GM21576 (cell line): ENCODE results near the gene P4HB.
"Not testable (repeated sequence)": the region's sequence is repeated elsewhere in the genome, so short reads cannot be mapped to it uniquely, and the experiment has no call there.

Source experiments
- ATAC-seq: cut with Tn5 transposase; IDR thresholded peaks from one replicate; pipeline ENCODE4 v1.9.1; 2021; ENCODE audit warnings: mild to moderate bottlenecking, moderate library complexity; ENCODE audit not compliant: unreplicated experiment

Gene P4HB

DNA sequence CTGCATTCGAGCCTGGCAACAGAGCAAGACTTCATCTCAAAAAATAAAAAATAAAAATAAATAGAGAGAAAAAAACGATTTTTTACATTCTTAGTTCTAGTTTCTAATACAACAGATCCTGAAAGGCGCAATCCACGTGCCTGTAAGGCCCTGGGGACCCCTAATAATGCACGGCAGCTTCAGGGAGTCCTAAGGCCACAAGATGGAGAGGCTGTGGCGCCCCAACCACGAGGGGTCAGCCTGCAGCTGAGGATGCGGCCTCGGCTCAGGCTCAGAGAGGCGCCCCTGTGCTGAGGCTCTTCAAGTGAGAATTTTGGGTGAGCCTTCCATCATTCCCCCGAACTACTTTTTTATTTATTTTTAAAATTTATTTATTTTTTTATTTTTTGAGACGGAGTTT is 10.9 kb downstream of the P4HB start:
- no peak for ATAC-seq

DNA sequence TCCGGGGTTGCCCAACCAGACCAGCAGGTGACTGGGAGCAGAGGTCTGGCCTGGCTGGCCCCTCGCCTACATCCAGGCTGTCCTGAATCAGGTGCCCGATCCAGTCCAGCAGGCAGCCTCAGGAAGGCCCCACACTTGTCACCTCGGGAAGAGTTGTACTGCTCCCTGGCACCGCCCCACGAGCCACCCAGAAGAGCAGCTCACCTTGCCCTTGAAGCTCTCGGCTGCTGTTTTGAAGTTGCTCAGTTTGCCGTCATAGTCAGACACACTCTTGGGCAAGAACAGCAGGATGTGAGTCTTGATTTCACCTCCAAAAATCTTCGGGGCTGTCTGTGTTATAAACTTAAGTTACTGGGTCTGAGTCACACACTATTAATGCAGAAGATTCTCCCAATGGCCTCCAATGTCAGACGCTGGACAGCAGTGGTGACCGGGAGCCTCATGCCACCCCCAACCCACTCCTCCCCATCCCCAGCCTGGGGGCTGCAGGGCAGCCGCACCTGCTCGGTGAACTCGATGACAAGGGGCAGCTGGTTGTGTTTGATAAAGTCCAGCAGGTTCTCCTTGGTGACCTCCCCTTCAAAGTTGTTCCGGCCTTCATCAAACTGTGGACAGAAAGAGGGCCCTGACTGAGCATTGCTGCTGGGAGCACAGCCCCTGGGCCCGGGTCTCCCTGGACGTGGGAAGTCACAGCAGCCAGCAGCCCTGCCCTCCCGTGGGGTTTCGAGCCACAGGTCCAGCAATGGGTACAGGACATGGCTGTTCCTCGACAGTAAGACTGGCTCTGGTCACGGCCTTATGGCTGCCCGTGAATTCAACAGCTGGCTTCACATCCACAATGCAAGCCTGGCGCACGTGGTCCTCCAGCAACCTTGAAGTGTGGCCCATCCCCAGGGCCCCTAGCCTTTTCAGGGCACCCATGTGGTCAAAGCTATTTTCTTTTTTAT is 13.3 kb downstream of the P4HB start:
- ATAC-seq = no peak

DNA sequence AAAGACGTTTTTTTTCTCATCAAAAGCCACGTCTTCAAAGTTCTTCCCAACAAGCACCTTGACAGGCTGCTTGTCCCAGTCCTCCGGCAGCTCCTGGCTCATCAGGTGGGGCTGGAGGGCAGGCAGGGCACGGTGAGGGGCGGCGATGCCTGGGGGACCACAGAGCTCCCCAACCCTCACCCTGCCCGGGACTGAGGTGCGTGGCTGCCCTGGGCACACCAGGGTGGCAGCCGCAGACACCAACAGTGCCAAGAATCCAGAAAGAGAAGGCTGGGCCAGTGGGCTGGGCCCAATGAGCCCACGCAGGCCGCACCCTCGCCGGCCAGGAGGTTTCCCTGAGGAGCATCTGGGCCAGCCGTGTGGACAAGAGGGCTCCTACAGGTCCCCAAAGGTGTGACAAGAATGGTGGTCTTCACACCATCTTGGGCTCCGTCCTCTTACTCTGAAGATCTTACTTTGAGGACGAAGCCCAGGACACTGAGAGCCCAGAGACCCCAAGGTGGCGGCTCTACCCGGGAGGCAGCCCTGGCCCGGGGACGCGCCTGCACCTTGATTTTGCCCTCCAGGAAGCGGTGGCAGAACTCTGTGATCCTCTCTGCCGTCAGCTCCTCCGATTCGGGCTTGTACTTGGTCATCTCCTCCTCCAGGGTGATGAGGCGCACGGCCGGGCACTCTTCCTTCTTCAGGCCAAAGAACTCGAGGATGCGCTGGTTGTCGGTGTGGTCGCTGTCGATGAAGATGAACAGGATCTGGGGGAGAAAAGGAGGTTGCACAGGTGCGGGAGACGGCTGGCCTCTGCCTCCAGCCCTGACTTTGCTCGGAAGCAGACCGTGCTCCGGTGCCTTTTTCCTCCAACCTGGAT is 14.2 kb downstream of the P4HB start:
- no peak for ATAC-seq

DNA sequence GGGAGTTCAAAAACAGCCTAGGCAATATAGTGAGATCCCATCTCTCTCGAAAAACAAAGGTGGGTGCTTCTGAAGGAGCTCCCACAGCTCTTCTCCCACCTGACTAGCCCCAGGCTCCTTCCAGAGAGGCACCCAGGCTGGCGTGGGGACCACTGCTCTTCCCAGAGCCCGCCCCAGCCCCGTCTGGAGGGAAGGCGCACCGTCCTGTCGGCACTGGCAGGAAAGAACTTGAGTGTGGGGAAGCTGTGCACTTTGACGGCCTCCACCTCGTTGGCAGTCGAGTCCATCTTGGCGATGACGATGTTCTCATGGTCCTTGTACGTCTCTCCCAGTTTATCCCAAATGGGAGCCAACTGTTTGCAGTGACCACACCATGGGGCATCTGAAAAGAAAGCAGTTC is 15.0 kb downstream of the P4HB start:
- no peak for ATAC-seq

DNA sequence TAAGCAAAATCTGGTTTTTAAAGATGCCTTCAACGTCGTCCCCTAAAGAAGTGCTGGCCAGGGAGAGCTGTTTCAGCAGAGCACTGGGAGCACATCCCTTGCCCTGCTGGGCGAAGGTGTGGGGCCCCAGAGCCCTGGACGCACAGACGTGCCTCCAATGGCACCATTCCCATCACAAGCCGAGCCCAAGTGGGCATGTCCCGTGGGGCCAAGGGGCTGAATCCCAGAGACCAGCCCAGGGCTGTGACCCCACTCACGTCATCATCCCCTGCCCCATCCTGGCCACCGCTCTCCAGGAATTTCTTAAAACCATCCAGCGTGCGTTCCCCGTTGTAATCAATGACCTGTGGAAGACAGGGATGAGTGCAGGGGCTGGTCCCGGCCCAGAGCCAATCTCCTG is 15.4 kb downstream of the P4HB start:
- no peak for ATAC-seq

DNA sequence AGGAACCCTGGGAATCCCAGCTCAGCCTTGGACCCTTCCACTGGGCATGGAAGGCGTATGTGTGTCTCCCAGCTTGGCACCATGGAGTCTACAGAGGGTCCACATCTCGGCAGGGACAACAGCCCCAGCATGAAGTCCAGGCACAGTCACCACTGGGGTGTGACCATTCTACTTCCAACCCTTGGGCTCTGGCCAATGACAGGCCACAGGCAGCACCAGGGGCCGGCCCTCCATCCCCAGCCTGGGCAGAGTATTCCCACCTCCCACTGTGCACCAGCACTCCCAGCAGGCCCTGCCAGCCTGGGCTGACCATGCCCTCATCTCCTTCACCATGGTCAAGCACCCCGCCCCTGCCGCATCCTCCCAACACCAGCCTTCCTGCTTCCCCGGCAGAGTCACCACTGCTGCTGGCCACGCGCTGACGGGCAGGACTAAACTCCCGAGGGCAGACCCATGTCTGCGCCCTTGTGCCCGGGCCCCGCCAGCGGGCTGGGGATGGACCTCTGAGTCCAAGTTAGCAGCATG is 15.9 kb downstream of the P4HB start:
- ATAC-seq = no peak

DNA sequence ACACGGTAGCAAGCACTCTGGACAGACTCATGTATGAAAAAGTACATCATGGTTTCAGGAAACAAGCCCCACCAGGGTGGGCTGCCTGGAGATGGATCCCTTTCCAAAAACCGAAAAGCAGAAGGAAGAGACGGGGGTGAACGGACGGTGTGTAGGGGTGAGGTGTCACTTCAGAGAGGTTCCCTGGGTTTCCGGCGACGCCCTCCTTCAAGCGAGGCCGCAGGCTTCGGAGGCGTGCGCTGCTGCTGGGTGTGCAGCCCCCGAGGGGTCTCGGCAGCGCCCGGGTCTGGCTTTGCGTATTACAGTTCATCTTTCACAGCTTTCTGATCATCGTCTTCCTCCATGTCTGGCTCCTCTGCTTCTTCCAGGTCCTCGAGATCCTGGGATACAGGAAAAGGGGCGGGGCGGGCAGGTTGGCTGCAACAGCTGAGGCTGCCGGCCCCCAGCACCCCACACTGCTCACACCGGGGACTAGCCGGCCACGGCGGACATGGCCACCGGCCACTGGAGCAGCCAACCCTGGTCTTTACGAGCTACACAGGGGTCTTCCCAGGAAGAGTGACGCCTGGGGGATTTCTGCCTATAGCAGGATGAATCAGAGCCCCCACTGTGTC is 16.5 kb downstream of the P4HB start:
- no peak for ATAC-seq

DNA sequence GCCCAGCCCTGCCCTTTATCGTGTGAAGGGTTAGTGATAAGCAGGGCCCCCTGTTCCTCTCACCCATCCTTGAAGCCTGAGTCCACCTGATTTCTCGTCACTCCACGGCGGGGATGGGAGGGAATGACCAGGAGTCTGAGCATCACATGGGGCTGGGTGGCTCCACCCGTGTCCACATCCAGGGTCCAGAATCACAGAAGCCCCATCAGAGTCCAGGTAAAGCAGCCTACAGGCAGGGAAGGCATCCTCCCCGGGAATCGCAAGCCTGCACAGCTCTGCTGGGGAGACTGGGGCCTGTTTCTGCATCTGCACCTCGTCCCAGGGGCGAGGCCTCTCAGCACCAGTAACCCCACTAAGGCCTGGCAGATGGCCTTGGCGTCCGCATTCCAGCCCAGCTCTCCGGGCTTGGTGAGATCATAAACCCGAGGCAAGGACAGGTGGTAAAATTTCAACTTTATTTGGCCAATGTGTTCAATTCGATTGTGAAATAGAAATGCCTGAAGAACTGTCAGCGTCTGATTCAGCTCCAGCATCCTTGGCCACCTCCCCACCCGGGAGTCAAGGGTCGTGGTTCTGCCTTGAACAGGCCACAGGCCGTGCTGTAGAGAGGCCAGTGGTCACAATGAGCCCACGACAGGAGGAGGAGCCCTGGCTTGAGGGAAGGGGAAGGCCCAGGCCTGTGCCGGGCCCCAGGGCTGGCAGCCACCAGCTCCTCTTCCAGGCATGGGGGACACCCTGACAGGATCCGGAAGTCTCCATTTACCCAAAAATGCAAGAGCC is 17.4 kb downstream of the P4HB start:
- no peak for ATAC-seq

DNA sequence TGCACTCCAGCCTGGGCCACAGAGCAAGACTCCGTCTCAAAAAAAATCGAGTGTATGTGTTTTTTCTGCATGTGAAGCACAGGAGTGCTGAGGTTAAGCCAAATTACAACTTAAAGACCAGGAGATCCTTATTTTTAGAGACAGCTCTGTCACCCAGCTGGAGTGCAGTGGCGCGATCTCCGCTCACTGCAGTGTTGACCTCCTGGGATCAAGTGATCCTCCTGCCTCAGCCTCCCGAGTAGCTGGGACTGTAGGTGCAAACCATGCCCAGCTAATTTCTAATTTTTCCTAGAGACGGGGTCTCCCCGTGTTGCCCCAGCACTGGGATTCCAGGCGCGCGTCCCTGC is 18.0 kb downstream of the P4HB start:
- no peak for ATAC-seq

DNA sequence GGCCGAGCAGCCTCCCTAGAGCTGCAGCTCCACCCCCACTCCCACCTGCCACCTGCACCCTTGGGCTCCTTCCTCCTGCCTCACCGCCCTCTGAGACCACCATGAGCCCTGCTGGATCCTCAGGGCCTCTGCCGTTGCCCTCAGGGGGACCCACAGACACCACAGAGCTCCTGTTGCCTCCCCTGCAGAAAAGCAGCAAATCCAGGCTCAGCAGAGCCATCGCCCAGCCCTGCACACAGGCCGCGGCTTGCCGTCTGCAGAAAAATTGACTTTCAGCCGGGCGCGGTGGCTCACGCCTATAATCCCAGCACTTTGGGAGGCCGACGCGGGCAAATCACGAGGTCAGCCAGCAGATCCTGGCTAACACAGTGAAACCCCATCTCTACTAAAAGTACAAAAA is 18.5 kb downstream of the P4HB start:
- ATAC-seq = no peak

DNA sequence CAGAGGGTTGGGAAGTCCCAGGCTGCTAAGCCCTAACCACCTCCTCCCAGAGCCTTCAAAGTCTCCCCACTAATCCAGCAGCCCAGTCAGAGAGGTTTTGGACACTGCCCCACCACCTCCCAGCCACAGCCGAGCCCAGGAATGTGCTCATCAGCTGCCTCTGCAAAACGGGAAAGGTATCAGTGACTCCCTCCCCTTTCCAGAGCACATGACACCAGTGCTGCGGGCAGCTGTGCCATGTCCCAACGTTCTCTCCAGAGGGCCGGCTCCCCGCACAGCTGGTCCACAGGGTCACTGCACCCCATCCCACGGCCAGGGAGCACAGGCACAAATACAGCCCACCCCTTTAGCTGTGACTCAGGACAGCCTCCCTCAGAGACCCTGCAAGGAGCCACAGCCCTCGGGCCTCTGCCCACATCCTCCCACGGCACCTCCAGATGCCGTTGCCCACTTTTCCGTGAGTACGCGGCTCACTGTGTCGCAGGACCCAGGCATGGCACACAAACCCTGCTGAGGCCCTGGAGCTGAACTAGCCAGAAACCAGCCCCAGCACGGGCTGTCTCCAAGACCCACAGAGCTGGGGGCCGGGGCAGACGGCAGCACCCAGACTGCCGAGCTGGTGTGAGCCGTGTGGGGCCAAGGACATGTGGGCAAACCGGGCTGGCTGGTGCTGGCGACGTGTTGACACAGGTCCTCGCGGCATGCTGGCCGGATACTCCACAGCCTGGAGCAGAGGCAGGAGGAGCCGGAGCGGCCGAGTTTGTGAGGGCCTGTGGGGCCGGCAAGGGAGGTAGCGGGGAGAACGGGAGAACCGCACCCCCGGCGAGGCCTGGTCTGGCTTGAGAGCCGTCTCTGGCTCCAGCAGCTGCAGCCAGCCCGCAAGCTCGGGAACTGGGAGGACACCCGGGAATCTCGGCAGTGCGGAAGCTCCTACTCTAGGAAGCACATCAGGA is 19.2 kb downstream of the P4HB start:
- ATAC-seq = no peak

DNA sequence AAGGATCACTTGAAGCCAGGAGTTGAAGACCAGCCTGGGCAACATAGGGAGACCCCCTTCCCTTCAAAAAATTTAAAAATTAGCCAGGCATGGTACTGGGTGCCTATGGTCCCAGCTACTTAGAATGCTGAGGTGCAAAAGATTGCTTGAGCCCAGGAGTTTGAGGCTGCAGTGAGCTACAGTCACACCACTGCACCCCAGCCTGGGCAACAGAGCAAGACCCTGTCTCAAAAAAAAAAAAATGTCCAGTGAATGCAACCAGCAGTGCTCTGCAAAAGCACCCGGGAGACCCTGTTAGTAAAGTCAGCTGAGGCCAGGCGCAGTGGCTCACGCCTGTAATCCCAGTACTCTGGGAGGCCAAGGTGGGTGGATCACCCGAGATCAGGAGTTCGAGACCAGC is 20.3 kb downstream of the P4HB start:
- not testable (repeated sequence) for ATAC-seq

DNA sequence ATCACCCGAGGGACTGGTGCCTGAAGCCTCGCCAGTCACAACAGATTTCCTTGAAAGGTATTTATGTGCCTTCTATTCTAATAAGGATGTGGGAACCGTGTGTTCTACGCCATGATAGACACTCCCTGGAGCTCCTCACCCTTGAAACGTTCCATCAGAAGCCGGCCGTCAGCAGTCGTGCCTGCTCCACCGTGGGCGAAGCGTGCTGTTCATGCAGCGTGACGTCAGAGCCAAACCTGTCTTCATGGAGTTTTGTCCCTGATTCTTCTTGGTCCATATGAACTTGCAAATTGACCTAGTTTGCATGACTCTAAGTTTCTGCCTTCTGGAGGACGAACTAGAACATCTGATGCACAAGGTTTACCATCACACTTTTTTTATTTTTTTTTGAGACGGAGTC is 21.0 kb downstream of the P4HB start:
- no peak for ATAC-seq

DNA sequence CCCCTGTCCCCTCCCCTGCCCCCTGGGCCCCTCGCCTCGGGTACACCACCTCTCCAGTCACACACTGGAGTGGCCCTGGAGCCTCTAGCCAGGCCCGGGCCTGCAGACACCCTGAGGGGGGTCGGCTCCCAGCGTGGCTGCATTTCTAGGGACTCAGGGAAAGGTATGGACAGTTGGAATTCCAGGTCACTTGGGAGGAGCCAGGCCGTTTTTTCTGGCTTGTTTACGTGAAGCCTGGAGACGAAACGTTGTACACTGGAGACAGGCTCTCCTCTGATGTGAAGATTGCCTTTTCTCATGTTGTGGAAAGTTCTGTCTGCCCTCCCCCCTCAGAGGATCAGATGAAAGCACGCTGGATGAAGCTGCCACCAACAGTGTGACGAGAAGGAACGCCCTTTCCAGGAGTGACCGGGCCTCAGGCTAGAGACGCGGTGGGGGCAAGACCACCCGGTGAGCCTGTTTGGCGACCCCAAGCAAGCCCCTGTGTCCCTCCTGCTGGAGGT is 21.5 kb downstream of the P4HB start:
- ATAC-seq = no peak

DNA sequence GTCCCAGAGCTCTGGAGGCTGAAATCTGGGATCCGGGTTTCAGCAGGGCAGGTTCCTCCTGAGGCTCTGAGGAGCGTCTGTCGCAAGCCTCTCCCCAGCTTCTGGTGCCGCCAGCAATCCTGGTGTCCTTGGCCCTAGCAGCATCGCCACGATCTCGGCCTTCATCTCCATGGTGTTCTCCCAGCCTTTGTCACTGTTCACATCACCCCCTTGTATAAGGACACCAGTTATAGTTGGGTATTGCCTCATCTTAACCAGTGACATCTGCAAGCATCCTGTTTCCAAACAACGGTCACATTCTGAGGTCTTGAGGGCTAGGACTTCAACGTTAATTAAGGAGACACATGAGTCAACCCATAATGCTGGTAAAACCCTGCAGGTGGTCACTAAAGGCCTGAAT is 22.7 kb downstream of the P4HB start:
- no peak for ATAC-seq

DNA sequence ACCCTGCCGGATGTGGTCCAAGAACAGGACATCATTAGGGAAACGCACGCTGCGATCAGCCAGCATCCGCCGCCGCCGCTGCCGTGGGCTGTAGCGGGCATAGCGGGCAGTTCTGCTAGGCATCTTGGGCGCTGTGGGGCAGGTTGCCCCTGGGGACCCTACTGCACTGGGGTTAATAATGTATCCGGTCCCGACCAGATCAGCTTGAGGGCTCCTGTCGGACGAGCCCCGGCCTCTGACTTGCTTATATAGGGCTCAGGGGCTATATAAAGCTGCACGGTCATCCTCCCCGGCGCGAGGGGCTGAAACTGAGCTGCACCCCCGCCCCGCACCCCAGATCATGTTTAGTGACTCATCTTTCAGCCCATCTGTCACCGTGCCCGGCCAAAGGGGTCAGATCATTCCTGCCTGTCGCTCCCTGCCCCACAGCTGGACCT is 25.5 kb downstream of the P4HB start, which contains the start of gene PPP1R27:
Gene PPP1R27 (minus strand): TSS at position 220 of the 437 bp plus-strand sequence. CDS start 97 bp downstream, at position 123.
- no peak for ATAC-seq

DNA sequence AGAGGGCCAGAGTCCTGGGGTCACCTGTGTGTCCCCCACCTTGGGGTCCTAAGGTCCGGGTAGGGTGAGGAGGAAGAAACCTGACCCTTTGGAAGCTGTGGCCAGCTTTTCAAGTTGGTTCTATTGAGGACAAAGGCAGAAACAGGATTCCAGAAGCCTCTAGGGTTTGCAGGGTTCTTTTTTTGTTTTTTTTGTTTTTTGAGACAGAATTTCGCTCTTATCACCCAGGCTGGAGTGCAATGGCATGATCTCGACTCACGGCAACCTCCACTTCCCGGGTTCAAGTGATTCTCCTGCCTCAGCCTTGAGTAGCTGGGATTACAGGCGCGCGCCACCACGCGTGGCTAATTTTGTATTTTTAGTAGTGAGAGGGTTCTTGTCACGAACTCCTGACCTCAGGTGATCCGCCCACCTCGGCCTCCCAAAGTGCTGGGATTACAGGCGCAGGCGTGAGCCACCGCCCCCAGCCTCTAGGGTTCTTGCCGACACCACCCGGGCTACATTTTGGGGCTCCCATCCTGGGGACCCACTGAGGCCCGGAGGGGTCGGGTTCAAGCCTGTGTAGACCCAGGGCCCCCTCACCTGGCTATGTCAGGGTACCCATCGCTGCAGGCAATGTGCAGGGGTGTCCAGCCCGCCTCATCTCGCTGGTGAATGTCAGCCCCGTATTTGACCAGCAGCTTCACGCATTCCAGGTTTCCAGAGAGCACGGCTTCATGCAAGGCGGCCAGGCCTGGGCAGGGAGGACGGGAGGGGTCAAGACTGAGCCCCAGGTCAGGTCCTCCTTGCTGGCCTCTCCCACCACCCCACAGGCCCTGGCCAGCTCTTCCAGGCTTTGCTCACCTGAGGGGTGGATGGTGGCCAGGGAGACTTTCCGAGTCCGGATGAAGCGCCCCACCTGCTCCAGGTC is 26.2 kb downstream of the P4HB start:
- ATAC-seq = no peak
